LHCN-M2 (cell line): ENCODE results near the gene NUPR2. TPM values are rescaled to one million over a fixed set of nuclear protein-coding genes. Genes with fewer than 3 reads are reported as not detected.
"Not testable (repeated sequence)": the region's sequence is repeated elsewhere in the genome, so short reads cannot be mapped to it uniquely, and the experiment has no call there.

Experiments used
- DNase-seq: peaks from one replicate; pipeline ENCODE4 v3.0.0-alpha.2; 2012; ENCODE audit warnings: low read depth
- polyA plus RNA-seq: library from polyadenylated mRNA; unstranded; fragments of >200 nt; gene quantifications from one replicate; pipeline ENCODE4 v1.2.1, GENCODE V29; 2012; ENCODE audit warnings: missing spikeins
- total RNA-seq: library from RNA; depleted of rRNA; stranded (reverse); fragments of >200 nt; gene quantifications from 2 replicates; pipeline ENCODE4 v1.2.3, GENCODE V29; 2014; rRNA removed

NUPR2 gene
- not detected in 2 replicates for total RNA-seq
- polyA plus RNA-seq = not detected

GRCh38 chr7:56115852-56116538, at the start of gene NUPR2:
Gene NUPR2, minus strand, starts transcription at chr7:56116417. Its CDS starts 103 bp downstream, at chr7:56116314.
- DNase-seq = no peak

GRCh38 chr7:56157238-56157790, 41.1 kb upstream of the NUPR2 start:
- DNase-seq = no peak

- DNase-seq = not testable (repeated sequence)
Observed at GRCh38 chr7:56131062-56131461, 14.8 kb upstream of the NUPR2 start.

- DNase-seq = peak; percentile 17
Observed at GRCh38 chr7:56127241-56127975, 11.2 kb upstream of the NUPR2 start.

- DNase-seq = no peak
Observed at GRCh38 chr7:56125831-56126230, 9.6 kb upstream of the NUPR2 start.

GRCh38 chr7:56124981-56125380, 8.8 kb upstream of the NUPR2 start:
- no peak for DNase-seq

GRCh38 chr7:56121440-56121839, 5.2 kb upstream of the NUPR2 start:
- DNase-seq = no peak

- not testable (repeated sequence) for DNase-seq
Observed at GRCh38 chr7:56112244-56112643, 4.0 kb downstream of the NUPR2 start.

GRCh38 chr7:56110611-56111010, 5.6 kb downstream of the NUPR2 start:
- DNase-seq = no peak

- no peak for DNase-seq
Observed at GRCh38 chr7:56107954-56108258, 8.3 kb downstream of the NUPR2 start.

GRCh38 chr7:56106108-56107073, 9.8 kb downstream of the NUPR2 start, which contains the start of gene CHCHD2:
Gene CHCHD2, minus strand, starts transcription at chr7:56106476. Its CDS starts 63 bp downstream, at chr7:56106413.
- peak; percentile 100 for DNase-seq

GRCh38 chr7:56105508-56105907, 10.7 kb downstream of the NUPR2 start:
- DNase-seq = peak; percentile 74

GRCh38 chr7:56104138-56104537, 12.1 kb downstream of the NUPR2 start:
- not testable (repeated sequence) for DNase-seq

- DNase-seq = no peak
Observed at GRCh38 chr7:56099653-56100052, 16.6 kb downstream of the NUPR2 start.

GRCh38 chr7:56098187-56099008, 17.8 kb downstream of the NUPR2 start:
- not testable (repeated sequence) for DNase-seq

- peak; percentile 73 for DNase-seq
Observed at GRCh38 chr7:56097700-56098099, 18.5 kb downstream of the NUPR2 start.

- peak; percentile 83 for DNase-seq
Observed at GRCh38 chr7:56092789-56093531, 23.3 kb downstream of the NUPR2 start, which contains the start of gene PHKG1. Gene PHKG1, minus strand, starts transcription at chr7:56092952. Its CDS starts 4,011 bp downstream, at chr7:56088941.

- not testable (repeated sequence) for DNase-seq
Observed at GRCh38 chr7:56092388-56092787, 23.8 kb downstream of the NUPR2 start.

GRCh38 chr7:56091591-56091990, 24.6 kb downstream of the NUPR2 start:
- no peak for DNase-seq

GRCh38 chr7:56087445-56087844, 28.8 kb downstream of the NUPR2 start:
- DNase-seq = no peak
